Coronary artery (tissue), 2 donors: ENCODE data around the gene ACVR2B.

ENCODE experiments used
- DNase-seq: peaks from one replicate; pipeline ENCODE4 v3.0.0-alpha.2; 2017; ENCODE audit warnings: low spot score
- H3K27ac ChIP-seq, 2 donors: fragments of 200-600 bp; sonication (generic); one replicate each; pipeline ENCODE4 v1.5.1; 2016 to 2019
- H3K4me3 ChIP-seq: fragments of 200-600 bp; sonication (generic); 2 replicates; pipeline ENCODE4 v1.5.1; 2016; ENCODE audit warnings: mild to moderate bottlenecking, moderate library complexity
- CTCF ChIP-seq: fragments of 200-600 bp; sonication (generic); IDR thresholded peaks from one replicate; pipeline ENCODE4 v1.5.1; 2019; ENCODE audit warnings: antibody characterized with exemption

ACVR2B gene

GRCh38 chr3:38480093-38480445 is 26.4 kb downstream of the ACVR2B start:
- H3K27ac ChIP-seq: no peak overlapping the region
- no peak for TF ChIP-seq CTCF
- no peak for DNase-seq

GRCh38 chr3:38480930-38481329 is 27.2 kb downstream of the ACVR2B start:
- DNase-seq: no peak
- Histone ChIP-seq H3K27ac (no peak overlapping the region), H3K4me3 (no peak overlapping the region)
- no peak for TF ChIP-seq CTCF

More at GRCh38 chr3:38480093-38480445, 26.4 kb downstream of the ACVR2B start:
- H3K4me3 ChIP-seq: no peak overlapping the region

GRCh38 chr3:38482951-38483350 is 29.3 kb downstream of the ACVR2B start:
- no peak for TF ChIP-seq CTCF
- no peak for DNase-seq

GRCh38 chr3:38487323-38487722 is 33.6 kb downstream of the ACVR2B start:
- DNase-seq: no peak
- H3K4me3 ChIP-seq: no peak overlapping the region
- no peak overlapping the region for H3K27ac ChIP-seq
- TF ChIP-seq CTCF: no peak

More at GRCh38 chr3:38482951-38483350, 29.3 kb downstream of the ACVR2B start:
- Histone ChIP-seq H3K27ac (no peak overlapping the region), H3K4me3 (no peak overlapping the region)

- no peak overlapping the region for H3K27ac ChIP-seq
Observed at GRCh38 chr3:38488949-38489348, 35.3 kb downstream of the ACVR2B start.

GRCh38 chr3:38489766-38490165 is 36.1 kb downstream of the ACVR2B start:
- DNase-seq: no peak
- no peak for TF ChIP-seq CTCF
- Histone ChIP-seq H3K27ac (no peak overlapping the region), H3K4me3 (no peak overlapping the region)

More at GRCh38 chr3:38488949-38489348, 35.3 kb downstream of the ACVR2B start:
- TF ChIP-seq CTCF: no peak
- no peak for DNase-seq
- no peak overlapping the region for H3K4me3 ChIP-seq

GRCh38 chr3:38490281-38491030 is 36.8 kb downstream of the ACVR2B start:
- H3K4me3 ChIP-seq: no peak overlapping the region
- H3K27ac ChIP-seq: no peak overlapping the region
- no peak for TF ChIP-seq CTCF
- no peak for DNase-seq
